ENCODE measurements around the gene RHOXF1.
"Not testable (repeated sequence)": the region's sequence is repeated elsewhere in the genome, so short reads cannot be mapped to it uniquely, and the experiment has no call there.

RHOXF1 gene

GRCh38 chrX:120087289-120088017 is 28.3 kb downstream of the RHOXF1 start:
- DNase-seq (ENCODE audit: low read depth in 2 of 2, low spot score in 1 of 2): no peak

- DNase-seq (ENCODE audit: low read depth in 2 of 2, low spot score in 1 of 2): not testable (repeated sequence)
Measured at GRCh38 chrX:120085553-120086185, 30.0 kb downstream of the RHOXF1 start.

GRCh38 chrX:120077590-120077989 is 38.1 kb downstream of the RHOXF1 start, which contains the start of gene RHOXF2B:
Gene RHOXF2B, minus strand, starts transcription at chrX:120077690. Its CDS starts 138 bp downstream, at chrX:120077552.
- DNase-seq (ENCODE audit: low read depth in 2 of 2, low spot score in 1 of 2): not testable (repeated sequence)

GRCh38 chrX:120066169-120066568 is 49.5 kb downstream of the RHOXF1 start:
- not testable (repeated sequence) for DNase-seq (ENCODE audit: low read depth in 2 of 2, low spot score in 1 of 2)
